HepG2 (cell line): ENCODE measurements around the gene NAV2. TPM values are rescaled to one million over a fixed set of nuclear protein-coding genes. Genes with fewer than 3 reads are reported as not detected.

Source experiments
- CENPX ChIP-seq: sonication (generic); formaldehyde crosslinking; IDR thresholded peaks from 2 replicates; pipeline ENCODE4 v1.9.0; 2021; ENCODE audit warnings: mild to moderate bottlenecking, missing genetic modification reagents, moderate library complexity
- FLYWCH1 ChIP-seq: sonication (generic); formaldehyde crosslinking; IDR thresholded peaks from 2 replicates; pipeline ENCODE4 v1.8.1; 2023; ENCODE audit warnings: mild to moderate bottlenecking, missing genetic modification reagents
- HNF4A ChIP-seq: sonication (generic); formaldehyde crosslinking; IDR thresholded peaks from 2 replicates; pipeline ENCODE4 v1.4.0; 2020; ENCODE audit warnings: missing genetic modification reagents
- ISX ChIP-seq: sonication (generic); formaldehyde crosslinking; conservative IDR thresholded peaks from 2 replicates; pipeline ENCODE4 v1.5.0; 2020; ENCODE audit warnings: missing genetic modification reagents
- KDM4B ChIP-seq: sonication (generic); formaldehyde crosslinking; IDR thresholded peaks from 2 replicates; pipeline ENCODE4 v1.4.0; 2020; ENCODE audit warnings: missing genetic modification reagents
- KLF13 ChIP-seq: sonication (generic); formaldehyde crosslinking; IDR thresholded peaks from 2 replicates; pipeline ENCODE4 v1.4.0; 2020; ENCODE audit warnings: mild to moderate bottlenecking, missing genetic modification reagents
- NCOA2 ChIP-seq: sonication (generic); formaldehyde crosslinking; IDR thresholded peaks from 2 replicates; pipeline ENCODE4 v1.8.0; 2022; ENCODE audit warnings: inconsistent platforms
- NONO ChIP-seq, 2 experiments: fragments of 450-650 bp in 1 of 2; sonication (generic) in 1 of 2; formaldehyde crosslinking in 1 of 2; IDR thresholded peaks in 1 of 2; conservative IDR thresholded peaks in 1 of 2; 2 replicates each; pipeline versions ENCODE4 v1.6.1 to v1.8.0; 2017 to 2022; ENCODE audit warnings: mild to moderate bottlenecking in 1 of 2, missing genetic modification reagents in 1 of 2, moderate library complexity in 1 of 2
- RBAK ChIP-seq: sonication (generic); formaldehyde crosslinking; IDR thresholded peaks from 2 replicates; pipeline ENCODE4 v1.5.1; 2020; ENCODE audit warnings: mild to moderate bottlenecking, missing genetic modification reagents
- SMAD1 ChIP-seq: sonication (generic); formaldehyde crosslinking; IDR thresholded peaks from 2 replicates; pipeline ENCODE4 v1.4.0; 2020; ENCODE audit warnings: missing genetic modification reagents, low read depth, mild to moderate bottlenecking, borderline replicate concordance
- SP5 ChIP-seq: IDR thresholded peaks from 2 replicates; pipeline ENCODE4 v1.6.1; 2016; ENCODE audit warnings: low read depth, borderline replicate concordance
- TEAD3 ChIP-seq: optimal IDR thresholded peaks from 2 replicates; pipeline ENCODE3; 2016; ENCODE audit warnings: borderline replicate concordance
- ZBTB8A ChIP-seq: sonication (generic); formaldehyde crosslinking; IDR thresholded peaks from 2 replicates; pipeline ENCODE4 v1.4.0; 2020; ENCODE audit warnings: mild to moderate bottlenecking, low read depth, missing genetic modification reagents, borderline replicate concordance
- ZKSCAN8 ChIP-seq: IDR thresholded peaks from 2 replicates; pipeline ENCODE4 v1.6.1; 2016; ENCODE audit warnings: borderline replicate concordance, missing genetic modification reagents, missing compliant biosample characterization
- ZNF326 ChIP-seq: sonication (generic); formaldehyde crosslinking; IDR thresholded peaks from 2 replicates; pipeline ENCODE4 v1.4.0; 2020; ENCODE audit warnings: missing genetic modification reagents, borderline replicate concordance
- ZNF343 ChIP-seq: sonication (generic); formaldehyde crosslinking; IDR thresholded peaks from 2 replicates; pipeline ENCODE4 v1.4.0; 2020; ENCODE audit warnings: mild to moderate bottlenecking, missing genetic modification reagents
- ZNF547 ChIP-seq: sonication (generic); formaldehyde crosslinking; IDR thresholded peaks from 2 replicates; pipeline ENCODE4 v1.5.1; 2020; ENCODE audit warnings: mild to moderate bottlenecking, missing genetic modification reagents
- ZNF644 ChIP-seq: IDR thresholded peaks from 2 replicates; pipeline ENCODE4 v1.6.1; 2016; ENCODE audit warnings: low read depth
- ZNF713 ChIP-seq: sonication (generic); formaldehyde crosslinking; IDR thresholded peaks from 2 replicates; pipeline ENCODE4 v1.4.0; 2020; ENCODE audit warnings: mild to moderate bottlenecking, missing genetic modification reagents
- ZNF749 ChIP-seq: sonication (generic); formaldehyde crosslinking; IDR thresholded peaks from 2 replicates; pipeline ENCODE4 v1.8.0; 2022; ENCODE audit warnings: mild to moderate bottlenecking, missing genetic modification reagents, moderate library complexity, borderline replicate concordance
- ZNF790 ChIP-seq: sonication (generic); formaldehyde crosslinking; IDR thresholded peaks from 2 replicates; pipeline ENCODE4 v1.8.0; 2022; ENCODE audit warnings: missing genetic modification reagents, mild to moderate bottlenecking, borderline replicate concordance
- polyA plus RNA-seq, 8 experiments: library from polyadenylated mRNA; depleted of rRNA in 3 of 8; stranded (reverse) in 7 of 8; unstranded in 1 of 8; fragments of >200 nt; fragmentation: Illumina TruSeq in 4 of 8; extraction: Trizol in 4 of 8; gene quantifications; 2 replicates each; pipeline versions ENCODE4 v1.2.1 to v1.2.3, GENCODE V29; 2011 to 2016; ENCODE audit warnings: low read depth in 4 of 8, missing spikeins in 1 of 8, mixed read lengths in 1 of 8; ENCODE audit not compliant: insufficient read depth in 1 of 8
- total RNA-seq, 5 experiments: library from RNA; depleted of rRNA; stranded (reverse); fragments of >200 nt; fragmentation: Illumina TruSeq; extraction: Trizol; gene quantifications; 2 replicates each; pipeline ENCODE4 v1.2.3, GENCODE V29; 2016; ENCODE audit warnings: low read depth in 1 of 5
- TF ChIP-seq, protein P1 (sequence below): IDR thresholded peaks from 2 replicates; pipeline ENCODE4 v1.6.1; 2012; ENCODE audit warnings: inconsistent platforms
- TF ChIP-seq, protein P2 (sequence below): sonication (generic); formaldehyde crosslinking; IDR thresholded peaks from 2 replicates; pipeline ENCODE4 v1.8.1; 2023; ENCODE audit warnings: mild to moderate bottlenecking, inconsistent platforms, moderate library complexity, missing genetic modification reagents, borderline replicate concordance
- TF ChIP-seq, protein P3 (sequence below): sonication (generic); formaldehyde crosslinking; IDR thresholded peaks from 2 replicates; pipeline ENCODE4 v1.4.0; 2020; ENCODE audit warnings: mild to moderate bottlenecking, missing genetic modification reagents, borderline replicate concordance
- TF ChIP-seq, protein P4 (sequence below): IDR thresholded peaks from 2 replicates; pipeline ENCODE4 v1.6.1; 2016; ENCODE audit warnings: missing compliant biosample characterization, missing genetic modification reagents, borderline replicate concordance

The NAV2 gene
- total and polyA plus RNA-seq, 2 of the 13 experiments (the other 11 are each of a cell fraction or from before 2014, with no cell fraction given) = 9.3 to 34.6 TPM

DNA sequence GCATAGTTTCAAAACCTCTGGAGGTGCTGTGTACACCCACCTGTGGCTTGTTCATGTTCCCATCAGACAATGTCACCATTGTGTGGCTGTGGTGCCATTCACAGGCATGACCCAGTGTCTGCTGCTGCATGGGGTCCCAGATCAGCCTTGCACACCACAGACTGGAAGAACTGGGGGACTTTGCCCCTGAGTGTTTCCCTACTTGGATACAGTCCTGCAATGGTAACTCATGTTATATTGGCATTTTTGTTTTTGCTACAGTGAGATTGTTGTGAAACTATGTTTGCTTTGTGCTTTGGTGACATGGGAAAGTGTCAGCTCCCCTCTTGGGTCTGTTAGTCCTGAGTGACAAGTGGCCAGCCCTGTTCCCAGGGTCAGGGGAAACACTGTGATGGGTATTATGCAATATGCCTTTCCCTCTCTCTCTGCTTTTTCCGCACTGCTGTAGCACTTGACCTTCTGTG is 108.8 kb downstream of the NAV2 start (continued):
- TF ChIP-seq ZNF644 (CRISPR knock-in tag) (peak; percentile 39; the same call in 1 of the 2 replicates), ZNF326 (CRISPR knock-in tag) (no peak), ISX (CRISPR knock-in tag) (no peak), NONO (IDR thresholded peaks at IDR 0.05) (no peak), NONO (CRISPR knock-in tag; conservative IDR thresholded peaks at IDR 0.05) (0 out of 2 replicates have a peak, but pooled peaks have one; percentile 32), ZNF343 (CRISPR knock-in tag) (no peak), TEAD3 (CRISPR knock-in tag) (no peak), NCOA2 (peak; percentile 41; the same call in 1 of the 2 replicates), CENPX (no peak), ZNF713 (CRISPR knock-in tag) (no peak), SP5 (CRISPR knock-in tag) (peak; percentile 91; the same call in 1 of the 2 replicates), HNF4A (peak; percentile 82), RBAK (peak; percentile 75), ZNF749 (CRISPR knock-in tag) (no peak), ZBTB8A (CRISPR knock-in tag) (no peak), FLYWCH1 (CRISPR knock-in tag) (no peak), ZNF547 (no peak), ZNF790 (CRISPR knock-in tag) (no peak), SMAD1 (CRISPR knock-in tag) (no peak), KLF13 (no peak), ZKSCAN8 (CRISPR knock-in tag) (no peak), KDM4B (CRISPR knock-in tag) (no peak)
- TF ChIP-seq, protein P1, sequence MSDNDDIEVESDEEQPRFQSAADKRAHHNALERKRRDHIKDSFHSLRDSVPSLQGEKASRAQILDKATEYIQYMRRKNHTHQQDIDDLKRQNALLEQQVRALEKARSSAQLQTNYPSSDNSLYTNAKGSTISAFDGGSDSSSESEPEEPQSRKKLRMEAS = no peak
- TF ChIP-seq, protein P2, sequence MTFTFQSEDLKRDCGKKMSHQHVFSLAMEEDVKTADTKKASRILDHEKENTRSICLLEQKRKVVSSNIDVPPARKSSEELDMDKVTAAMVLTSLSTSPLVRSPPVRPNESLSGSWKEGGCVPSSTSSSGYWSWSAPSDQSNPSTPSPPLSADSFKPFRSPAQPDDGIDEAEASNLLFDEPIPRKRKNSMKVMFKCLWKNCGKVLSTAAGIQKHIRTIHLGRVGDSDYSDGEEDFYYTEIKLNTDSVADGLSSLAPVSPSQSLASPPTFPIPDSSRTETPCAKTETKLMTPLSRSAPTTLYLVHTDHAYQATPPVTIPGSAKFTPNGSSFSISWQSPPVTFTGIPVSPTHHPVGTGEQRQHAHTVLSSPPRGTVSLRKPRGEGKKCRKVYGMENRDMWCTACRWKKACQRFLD = no peak
- TF ChIP-seq, protein P3, sequence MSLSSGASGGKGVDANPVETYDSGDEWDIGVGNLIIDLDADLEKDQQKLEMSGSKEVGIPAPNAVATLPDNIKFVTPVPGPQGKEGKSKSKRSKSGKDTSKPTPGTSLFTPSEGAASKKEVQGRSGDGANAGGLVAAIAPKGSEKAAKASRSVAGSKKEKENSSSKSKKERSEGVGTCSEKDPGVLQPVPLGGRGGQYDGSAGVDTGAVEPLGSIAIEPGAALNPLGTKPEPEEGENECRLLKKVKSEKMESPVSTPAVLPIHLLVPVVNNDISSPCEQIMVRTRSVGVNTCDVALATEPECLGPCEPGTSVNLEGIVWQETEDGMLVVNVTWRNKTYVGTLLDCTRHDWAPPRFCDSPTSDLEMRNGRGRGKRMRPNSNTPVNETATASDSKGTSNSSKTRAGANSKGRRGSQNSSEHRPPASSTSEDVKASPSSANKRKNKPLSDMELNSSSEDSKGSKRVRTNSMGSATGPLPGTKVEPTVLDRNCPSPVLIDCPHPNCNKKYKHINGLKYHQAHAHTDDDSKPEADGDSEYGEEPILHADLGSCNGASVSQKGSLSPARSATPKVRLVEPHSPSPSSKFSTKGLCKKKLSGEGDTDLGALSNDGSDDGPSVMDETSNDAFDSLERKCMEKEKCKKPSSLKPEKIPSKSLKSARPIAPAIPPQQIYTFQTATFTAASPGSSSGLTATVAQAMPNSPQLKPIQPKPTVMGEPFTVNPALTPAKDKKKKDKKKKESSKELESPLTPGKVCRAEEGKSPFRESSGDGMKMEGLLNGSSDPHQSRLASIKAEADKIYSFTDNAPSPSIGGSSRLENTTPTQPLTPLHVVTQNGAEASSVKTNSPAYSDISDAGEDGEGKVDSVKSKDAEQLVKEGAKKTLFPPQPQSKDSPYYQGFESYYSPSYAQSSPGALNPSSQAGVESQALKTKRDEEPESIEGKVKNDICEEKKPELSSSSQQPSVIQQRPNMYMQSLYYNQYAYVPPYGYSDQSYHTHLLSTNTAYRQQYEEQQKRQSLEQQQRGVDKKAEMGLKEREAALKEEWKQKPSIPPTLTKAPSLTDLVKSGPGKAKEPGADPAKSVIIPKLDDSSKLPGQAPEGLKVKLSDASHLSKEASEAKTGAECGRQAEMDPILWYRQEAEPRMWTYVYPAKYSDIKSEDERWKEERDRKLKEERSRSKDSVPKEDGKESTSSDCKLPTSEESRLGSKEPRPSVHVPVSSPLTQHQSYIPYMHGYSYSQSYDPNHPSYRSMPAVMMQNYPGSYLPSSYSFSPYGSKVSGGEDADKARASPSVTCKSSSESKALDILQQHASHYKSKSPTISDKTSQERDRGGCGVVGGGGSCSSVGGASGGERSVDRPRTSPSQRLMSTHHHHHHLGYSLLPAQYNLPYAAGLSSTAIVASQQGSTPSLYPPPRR = peak; percentile 38; the same call in 1 of the 2 replicates
- TF ChIP-seq, protein P4, sequence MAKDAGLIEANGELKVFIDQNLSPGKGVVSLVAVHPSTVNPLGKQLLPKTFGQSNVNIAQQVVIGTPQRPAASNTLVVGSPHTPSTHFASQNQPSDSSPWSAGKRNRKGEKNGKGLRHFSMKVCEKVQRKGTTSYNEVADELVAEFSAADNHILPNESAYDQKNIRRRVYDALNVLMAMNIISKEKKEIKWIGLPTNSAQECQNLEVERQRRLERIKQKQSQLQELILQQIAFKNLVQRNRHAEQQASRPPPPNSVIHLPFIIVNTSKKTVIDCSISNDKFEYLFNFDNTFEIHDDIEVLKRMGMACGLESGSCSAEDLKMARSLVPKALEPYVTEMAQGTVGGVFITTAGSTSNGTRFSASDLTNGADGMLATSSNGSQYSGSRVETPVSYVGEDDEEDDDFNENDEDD (CRISPR knock-in tag) = no peak; the same call in 1 of the 2 replicates
